Rectal smooth muscle tissue (tissue), 1 donor: ENCODE results near the gene AMH.

Source experiments
- H3K27ac ChIP-seq: one replicate; pipeline ENCODE4 v1.7.0; 2013; ENCODE audit warnings: low read depth, low read length, inconsistent platforms
- H3K27me3 ChIP-seq: one replicate; pipeline ENCODE4 v1.7.0; 2013; ENCODE audit warnings: low read length; ENCODE audit not compliant: control insufficient read depth, insufficient read depth
- H3K36me3 ChIP-seq: one replicate; pipeline ENCODE4 v1.7.0; 2013; ENCODE audit warnings: low read length; ENCODE audit not compliant: control insufficient read depth, insufficient read depth
- H3K4me1 ChIP-seq: one replicate; pipeline ENCODE4 v1.7.0; 2013; ENCODE audit warnings: low read length; ENCODE audit not compliant: control insufficient read depth, insufficient read depth
- H3K4me3 ChIP-seq: one replicate; pipeline ENCODE4 v1.7.0; 2013; ENCODE audit warnings: low read length
- H3K9ac ChIP-seq: one replicate; pipeline ENCODE4 v1.7.0; 2013; ENCODE audit warnings: low read length

AMH gene

DNA sequence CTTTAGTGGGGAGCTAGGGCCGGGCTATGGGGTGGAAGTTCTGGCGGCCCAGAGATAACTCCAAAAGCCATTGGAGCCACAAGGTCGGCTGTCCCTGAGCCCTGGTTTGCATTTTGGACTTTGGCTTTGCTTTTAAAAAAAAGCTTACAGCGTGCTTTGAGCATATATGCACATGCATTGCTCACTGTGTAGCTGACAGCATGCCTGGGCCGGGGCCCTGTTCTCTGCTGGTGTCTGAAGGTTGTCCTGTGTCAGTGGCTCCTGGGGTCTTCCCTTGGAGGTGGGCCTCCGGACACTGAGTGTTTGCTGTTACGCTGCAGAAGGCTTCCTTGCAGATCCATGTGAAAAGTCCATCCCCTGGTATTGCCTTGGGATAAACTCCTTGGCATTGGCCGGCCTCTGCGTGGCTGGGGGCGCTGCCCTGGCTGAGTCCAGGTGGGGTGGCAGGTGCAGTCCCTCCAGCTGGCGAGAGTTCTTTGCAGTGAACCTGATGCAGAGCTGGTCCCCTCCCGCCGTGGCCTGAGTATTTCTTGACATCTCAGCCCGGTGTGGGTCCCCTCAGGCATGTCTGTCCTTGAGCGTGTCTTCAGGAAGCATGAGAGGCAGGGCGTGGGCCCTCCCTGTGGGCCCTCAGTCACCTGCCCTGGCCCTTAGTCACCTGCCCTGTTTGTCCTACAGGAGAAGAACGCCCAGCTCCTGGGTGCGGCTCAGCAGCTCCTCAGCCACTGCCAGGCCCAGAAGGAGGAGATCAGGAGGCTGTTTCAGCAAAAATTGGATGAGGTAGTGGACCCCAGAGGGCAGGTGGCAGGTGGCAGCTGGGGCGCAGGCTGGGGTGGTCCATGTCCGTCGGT is 36.0 kb upstream of the AMH start:
- Histone ChIP-seq H3K4me3 (peak overlapping the region; percentile 21), H3K27me3 (no peaks in the 10 kb centered on the region), H3K9ac (no peak overlapping the region), H3K4me1 (no peaks in the 10 kb centered on the region), H3K36me3 (peaks cover 36% of the 10 kb centered on the region), H3K27ac (peak overlapping the region; percentile 7)

GRCh38 chr19:2213799-2214198 is 35.3 kb upstream of the AMH start:
- peak overlapping the region; percentile 21 for H3K4me3 ChIP-seq
- H3K36me3 ChIP-seq, result peaks cover 36% of the 10 kb centered on the region
- no peaks in the 10 kb centered on the region for H3K4me1 ChIP-seq
- no peak overlapping the region for H3K9ac ChIP-seq
- H3K27ac ChIP-seq, result peak overlapping the region; percentile 7
- no peaks in the 10 kb centered on the region for H3K27me3 ChIP-seq

DNA sequence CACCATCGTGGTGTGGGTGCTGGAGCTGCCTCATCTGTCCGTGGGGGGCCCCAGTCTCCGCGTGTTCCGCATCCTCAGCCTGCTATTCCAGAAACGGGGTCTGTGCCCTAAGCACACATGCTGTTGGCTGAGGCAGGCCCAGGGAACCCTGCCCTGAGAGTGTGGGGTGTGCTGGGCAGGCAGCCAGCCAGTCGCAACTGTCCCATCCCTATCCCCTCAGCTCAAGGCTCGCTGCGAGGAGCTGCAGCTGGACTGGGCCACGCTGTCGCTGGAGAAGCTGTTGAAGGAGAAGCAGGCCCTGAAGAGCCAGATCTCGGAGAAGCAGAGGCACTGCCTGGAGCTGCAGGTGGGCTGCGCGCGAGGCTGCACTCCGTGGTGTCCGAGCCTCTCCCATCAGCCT is 34.9 kb upstream of the AMH start:
- Histone ChIP-seq H3K4me3 (no peak overlapping the region), H3K36me3 (peaks cover 36% of the 10 kb centered on the region), H3K9ac (no peak overlapping the region), H3K27ac (no peak overlapping the region), H3K4me1 (no peaks in the 10 kb centered on the region), H3K27me3 (no peaks in the 10 kb centered on the region)

- Histone ChIP-seq H3K27ac (no peak overlapping the region), H3K4me3 (no peak overlapping the region), H3K4me1 (no peaks in the 10 kb centered on the region), H3K27me3 (no peaks in the 10 kb centered on the region), H3K9ac (no peak overlapping the region), H3K36me3 (peaks cover 38% of the 10 kb centered on the region)
Observed at GRCh38 chr19:2215281-2215751, 33.8 kb upstream of the AMH start.

- H3K36me3 ChIP-seq, result peaks cover 36% of the 10 kb centered on the region
- H3K27me3 ChIP-seq, result no peaks in the 10 kb centered on the region
- no peak overlapping the region for H3K27ac ChIP-seq
- H3K4me3 ChIP-seq, result no peak overlapping the region
- H3K9ac ChIP-seq, result no peak overlapping the region
- H3K4me1 ChIP-seq, result no peaks in the 10 kb centered on the region
Observed at GRCh38 chr19:2216361-2217225, 32.5 kb upstream of the AMH start.

DNA sequence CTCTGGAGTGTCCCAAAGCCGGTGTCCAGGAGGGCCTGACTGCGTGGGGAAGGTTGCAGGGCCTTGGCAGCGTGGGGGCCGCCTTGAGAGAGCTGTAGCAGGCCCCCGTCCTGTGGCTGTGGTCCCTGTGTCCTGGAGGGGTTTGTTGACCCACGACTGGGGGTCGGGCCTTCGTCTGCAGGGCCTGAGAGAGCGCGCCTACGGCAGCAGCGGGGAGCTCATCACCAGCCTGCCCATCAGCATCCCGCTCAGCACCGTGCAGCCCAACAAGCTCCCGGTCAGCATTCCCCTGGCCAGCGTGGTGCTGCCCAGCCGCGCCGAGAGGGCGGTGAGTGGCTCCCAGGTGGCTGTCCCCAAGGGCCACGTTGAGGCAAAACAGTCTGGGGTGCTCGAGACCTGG is 31.5 kb upstream of the AMH start:
- H3K27ac ChIP-seq, result no peak overlapping the region
- H3K36me3 ChIP-seq, result peaks cover 32% of the 10 kb centered on the region

GRCh38 chr19:2219726-2220125 is 29.4 kb upstream of the AMH start:
- no peak overlapping the region for H3K9ac ChIP-seq
- H3K4me1 ChIP-seq, result no peaks in the 10 kb centered on the region
- H3K27me3 ChIP-seq, result no peaks in the 10 kb centered on the region
- H3K4me3 ChIP-seq, result no peak overlapping the region
- no peak overlapping the region for H3K27ac ChIP-seq
- peaks cover 26% of the 10 kb centered on the region for H3K36me3 ChIP-seq

More for the DNA sequence above, 31.5 kb upstream of the AMH start:
- H3K27me3 ChIP-seq, result no peaks in the 10 kb centered on the region
- no peaks in the 10 kb centered on the region for H3K4me1 ChIP-seq
- no peak overlapping the region for H3K4me3 ChIP-seq
- H3K9ac ChIP-seq, result no peak overlapping the region

- Histone ChIP-seq H3K4me3 (no peak overlapping the region), H3K36me3 (peaks cover 27% of the 10 kb centered on the region)
Observed at GRCh38 chr19:2221250-2221831, 27.8 kb upstream of the AMH start.

DNA sequence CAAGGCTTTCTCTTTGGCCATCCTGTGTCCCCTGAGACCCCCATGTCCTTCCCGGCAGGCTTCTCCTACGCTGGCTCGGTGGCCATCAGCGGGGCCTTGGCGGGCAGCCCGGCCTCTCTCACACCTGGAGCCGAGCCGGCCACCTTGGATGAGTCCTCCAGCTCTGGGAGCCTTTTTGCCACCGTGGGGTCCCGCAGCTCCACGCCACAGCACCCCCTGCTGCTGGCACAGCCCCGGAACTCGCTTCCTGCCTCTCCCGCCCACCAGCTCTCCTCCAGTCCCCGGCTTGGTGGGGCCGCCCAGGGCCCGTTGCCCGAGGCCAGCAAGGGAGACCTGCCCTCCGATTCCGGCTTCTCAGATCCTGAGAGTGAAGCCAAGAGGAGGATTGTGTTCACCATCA is 27.2 kb upstream of the AMH start:
- Histone ChIP-seq H3K4me1 (no peaks in the 10 kb centered on the region), H3K27ac (no peak overlapping the region), H3K27me3 (no peaks in the 10 kb centered on the region), H3K36me3 (peaks cover 23% of the 10 kb centered on the region), H3K9ac (no peak overlapping the region), H3K4me3 (no peak overlapping the region)

More at GRCh38 chr19:2221250-2221831, 27.8 kb upstream of the AMH start:
- H3K9ac ChIP-seq, result no peak overlapping the region
- H3K4me1 ChIP-seq, result no peaks in the 10 kb centered on the region
- H3K27me3 ChIP-seq, result no peaks in the 10 kb centered on the region
- no peak overlapping the region for H3K27ac ChIP-seq

DNA sequence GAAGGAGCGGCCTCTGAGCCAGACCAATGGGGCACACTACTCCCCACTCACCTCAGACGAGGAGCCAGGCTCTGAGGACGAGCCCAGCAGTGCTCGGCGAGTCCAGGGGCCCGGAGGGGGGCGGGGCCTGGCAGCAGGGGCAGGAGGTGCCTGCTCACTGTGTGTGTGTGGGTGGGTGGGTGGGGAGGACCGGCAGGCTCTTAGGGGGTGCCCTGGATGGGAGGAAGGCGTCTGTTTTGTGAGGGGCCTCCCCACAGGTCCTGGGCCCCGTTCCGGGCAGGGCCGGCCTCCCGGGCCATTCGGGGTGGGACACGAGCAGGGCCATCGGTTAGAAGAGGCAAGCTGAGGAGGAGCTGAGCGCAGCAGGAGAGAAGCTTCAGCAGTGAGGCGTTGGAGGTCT is 25.7 kb upstream of the AMH start:
- Histone ChIP-seq H3K9ac (no peak overlapping the region), H3K27ac (no peak overlapping the region), H3K27me3 (no peaks in the 10 kb centered on the region), H3K4me3 (no peak overlapping the region), H3K4me1 (no peaks in the 10 kb centered on the region), H3K36me3 (peaks cover 18% of the 10 kb centered on the region)

DNA sequence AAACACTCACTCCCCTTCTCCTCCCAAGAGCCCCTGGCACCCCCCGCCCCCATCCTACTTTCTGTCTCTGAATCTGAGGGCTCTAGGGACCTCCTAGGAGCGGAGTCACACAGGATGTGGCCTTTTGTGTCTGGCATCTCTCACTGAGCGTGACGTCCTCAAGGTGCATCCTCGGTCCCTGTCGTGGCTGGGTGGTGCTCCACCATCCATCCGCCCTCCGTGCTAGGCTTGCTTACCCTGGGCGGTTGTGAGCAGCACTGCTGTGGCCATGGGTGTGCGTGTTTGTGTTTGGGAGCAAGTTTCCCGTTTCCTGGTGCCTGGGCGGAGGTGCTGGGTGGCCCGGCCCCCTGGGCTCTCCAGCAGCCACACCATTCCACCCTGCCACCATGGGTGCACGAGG is 25.2 kb upstream of the AMH start:
- no peak overlapping the region for H3K4me3 ChIP-seq
- H3K27me3 ChIP-seq, result no peaks in the 10 kb centered on the region
- no peak overlapping the region for H3K27ac ChIP-seq
- no peak overlapping the region for H3K9ac ChIP-seq
- H3K4me1 ChIP-seq, result no peaks in the 10 kb centered on the region
- peaks cover 18% of the 10 kb centered on the region for H3K36me3 ChIP-seq

GRCh38 chr19:2224754-2225349 is 24.3 kb upstream of the AMH start:
- Histone ChIP-seq H3K27me3 (no peaks in the 10 kb centered on the region), H3K4me3 (no peak overlapping the region), H3K36me3 (peaks cover 18% of the 10 kb centered on the region), H3K27ac (no peak overlapping the region), H3K4me1 (no peaks in the 10 kb centered on the region), H3K9ac (no peak overlapping the region)
